Nephron (organoid): ENCODE results near the gene CDH5.

Experiments used
- H3K27ac Mint-ChIP-seq, 3 experiments: 2 replicates each; pipeline ENCODE4 v1.8.0; 2020; ENCODE audit warnings: mixed read lengths in 3 of 3, mild to moderate bottlenecking in 2 of 3, moderate library complexity in 1 of 3
- H3K27me3 Mint-ChIP-seq: 2 replicates; pipeline ENCODE4 v1.8.0; 2021; ENCODE audit warnings: low read depth, mild to moderate bottlenecking, moderate library complexity, mixed read lengths
- H3K36me3 Mint-ChIP-seq: 2 replicates; pipeline ENCODE4 v1.8.0; 2020; ENCODE audit warnings: low read depth, mixed read lengths
- H3K4me1 Mint-ChIP-seq: 2 replicates; pipeline ENCODE4 v1.8.0; 2020; ENCODE audit warnings: mixed read lengths
- H3K4me3 Mint-ChIP-seq, 3 experiments: 2 replicates each; pipeline ENCODE4 v1.8.0; 2020; ENCODE audit warnings: mild to moderate bottlenecking in 3 of 3, mixed read lengths in 3 of 3, moderate library complexity in 2 of 3
- H3K9me3 Mint-ChIP-seq: 2 replicates; pipeline ENCODE4 v1.8.0; 2020; ENCODE audit warnings: mixed read lengths
- CTCF ChIP-seq, 3 experiments: fragments of 200-600 bp; sonication (generic); IDR thresholded peaks; one replicate each; pipeline ENCODE4 v1.5.0; 2021; ENCODE audit warnings: antibody characterized with exemption in 3 of 3; ENCODE audit not compliant: unreplicated experiment in 3 of 3

The CDH5 gene

GRCh38 chr16:66430214-66430613, 63.7 kb downstream of the CDH5 start:
- no peaks in the 10 kb centered on the region for H3K36me3 Mint-ChIP-seq
- peaks cover 84% of the 10 kb centered on the region for H3K27me3 Mint-ChIP-seq
- no peak for TF ChIP-seq CTCF (IDR thresholded peaks at IDR 0.05; ENCODE audit: unreplicated experiment in 3 of 3)

DNA sequence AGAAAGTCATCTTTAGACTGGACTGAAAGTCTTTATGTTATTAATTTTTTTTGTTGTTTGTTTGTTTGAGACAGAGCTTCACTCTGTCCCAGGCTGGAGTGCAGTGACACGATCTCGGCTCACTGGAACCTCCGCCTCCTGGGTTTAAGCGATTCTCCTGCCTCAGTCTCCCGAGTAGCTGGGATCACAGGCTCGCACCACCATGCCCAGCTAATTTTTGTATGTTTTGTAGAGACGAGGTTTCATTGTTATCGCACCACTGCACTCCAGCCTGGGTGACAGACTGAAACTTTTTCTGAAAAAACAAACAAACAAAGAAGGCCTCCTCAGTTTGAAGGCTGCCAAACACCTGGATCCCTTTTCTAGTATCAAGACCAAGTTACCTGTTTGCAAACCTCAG, 65.3 kb downstream of the CDH5 start:
- Mint-ChIP-seq H3K9me3 (peaks cover 5% of the 10 kb centered on the region), H3K4me1 (no peaks in the 10 kb centered on the region), H3K4me3 (no peak overlapping the region), H3K27me3 (peaks cover 76% of the 10 kb centered on the region), H3K36me3 (no peaks in the 10 kb centered on the region), H3K27ac (no peak overlapping the region)
- TF ChIP-seq CTCF (IDR thresholded peaks at IDR 0.05; ENCODE audit: unreplicated experiment in 3 of 3) = no peak

More at GRCh38 chr16:66430214-66430613, 63.7 kb downstream of the CDH5 start:
- peak overlapping the region in 1 of 3 experiments; percentile 18 for H3K4me3 Mint-ChIP-seq
- peaks cover 5% of the 10 kb centered on the region for H3K9me3 Mint-ChIP-seq
- H3K4me1 Mint-ChIP-seq = no peaks in the 10 kb centered on the region
- no peak overlapping the region for H3K27ac Mint-ChIP-seq

DNA sequence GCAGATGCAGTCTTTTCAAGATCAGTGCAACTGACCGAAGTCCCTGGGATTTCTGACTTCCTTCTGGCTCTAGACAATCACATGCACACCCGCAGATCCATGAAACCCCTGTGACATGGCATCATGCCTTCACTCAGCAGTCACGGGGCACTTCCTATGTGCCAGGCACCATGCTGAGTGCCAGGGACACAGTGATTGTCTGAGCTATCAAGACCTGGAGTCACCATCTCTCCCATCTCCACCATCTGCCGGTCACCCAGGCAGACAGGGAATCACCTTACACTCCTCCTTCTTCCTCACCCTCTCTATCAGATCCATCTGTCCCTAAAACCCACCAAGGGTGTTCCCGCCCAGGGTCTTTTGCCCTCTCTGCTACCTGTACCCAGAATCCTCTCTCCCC, 65.9 kb downstream of the CDH5 start:
- no peak overlapping the region for H3K27ac Mint-ChIP-seq
- peaks cover 76% of the 10 kb centered on the region for H3K27me3 Mint-ChIP-seq
- no peaks in the 10 kb centered on the region for H3K4me1 Mint-ChIP-seq
- peaks cover 5% of the 10 kb centered on the region for H3K9me3 Mint-ChIP-seq
- TF ChIP-seq CTCF (IDR thresholded peaks at IDR 0.05; ENCODE audit: unreplicated experiment in 3 of 3) = no peak
- no peaks in the 10 kb centered on the region for H3K36me3 Mint-ChIP-seq
- H3K4me3 Mint-ChIP-seq = no peak overlapping the region

DNA sequence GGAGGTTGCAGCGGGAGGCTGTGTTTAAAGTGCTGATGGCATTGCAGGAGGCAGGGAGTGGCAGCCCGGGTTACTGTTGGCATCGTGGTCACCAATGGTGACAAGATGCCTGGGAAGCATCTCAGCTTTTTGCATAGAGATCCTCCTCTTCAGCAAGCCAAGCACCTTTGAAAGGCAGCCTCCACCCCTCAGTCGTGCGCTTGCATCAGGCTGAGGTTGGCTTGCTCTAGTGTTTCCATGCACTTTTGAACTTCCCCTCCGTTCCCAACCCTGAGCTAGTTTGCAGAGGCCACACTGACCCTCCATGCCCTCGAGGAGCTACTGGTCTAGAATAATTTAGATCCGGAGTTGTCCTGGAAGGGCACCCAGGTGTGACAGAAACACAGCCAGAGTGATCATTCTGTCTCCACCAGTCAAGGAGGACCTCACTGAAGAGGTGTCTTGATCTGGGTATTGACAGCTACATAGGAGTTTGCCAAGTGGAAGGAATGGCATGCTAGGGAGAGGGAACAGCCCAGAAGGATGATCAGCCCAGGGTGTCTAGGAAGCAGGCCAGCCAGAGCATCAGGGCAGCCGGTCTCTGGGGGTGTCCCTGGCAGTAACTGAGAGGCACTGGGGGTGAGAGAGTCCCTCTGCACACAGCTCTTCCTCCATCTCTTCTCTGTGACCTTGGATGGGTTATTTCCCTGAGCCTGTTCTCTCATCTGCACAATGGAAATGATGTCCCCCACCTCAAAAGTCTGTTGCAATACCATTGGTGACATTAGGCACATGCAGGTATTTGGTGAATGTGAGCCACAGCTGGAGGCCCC, 68.3 kb downstream of the CDH5 start:
- H3K4me1 Mint-ChIP-seq = no peaks in the 10 kb centered on the region
- H3K9me3 Mint-ChIP-seq = peaks cover 5% of the 10 kb centered on the region
- H3K4me3 Mint-ChIP-seq = no peak overlapping the region
- H3K27me3 Mint-ChIP-seq = peaks cover 70% of the 10 kb centered on the region
- no peak overlapping the region for H3K27ac Mint-ChIP-seq
- TF ChIP-seq CTCF (IDR thresholded peaks at IDR 0.05; ENCODE audit: unreplicated experiment in 3 of 3) = no peak
- H3K36me3 Mint-ChIP-seq = no peaks in the 10 kb centered on the region

GRCh38 chr16:66435896-66436295, 69.4 kb downstream of the CDH5 start:
- H3K4me3 Mint-ChIP-seq = no peak overlapping the region
- TF ChIP-seq CTCF (IDR thresholded peaks at IDR 0.05; ENCODE audit: unreplicated experiment in 3 of 3) = no peak
- no peaks in the 10 kb centered on the region for H3K4me1 Mint-ChIP-seq
- H3K27me3 Mint-ChIP-seq = peaks cover 70% of the 10 kb centered on the region
- H3K9me3 Mint-ChIP-seq = no peaks in the 10 kb centered on the region
- H3K27ac Mint-ChIP-seq = no peak overlapping the region
- H3K36me3 Mint-ChIP-seq = no peaks in the 10 kb centered on the region

GRCh38 chr16:66437391-66437945, 71.0 kb downstream of the CDH5 start:
- Mint-ChIP-seq H3K27ac (no peak overlapping the region), H3K4me3 (no peak overlapping the region), H3K9me3 (no peaks in the 10 kb centered on the region), H3K36me3 (no peaks in the 10 kb centered on the region), H3K4me1 (no peaks in the 10 kb centered on the region), H3K27me3 (peaks cover 62% of the 10 kb centered on the region)
- no peak for TF ChIP-seq CTCF (IDR thresholded peaks at IDR 0.05; ENCODE audit: unreplicated experiment in 3 of 3)
